Raji (cell line): ENCODE results near the gene PCBP4.

Experiments
- POLR2A ChIP-seq: IDR thresholded peaks from 2 replicates; pipeline ENCODE4 v1.6.1; 2011; ENCODE audit warnings: low read depth, low read length, control low read depth; ENCODE audit not compliant: insufficient read depth

Gene PCBP4

DNA sequence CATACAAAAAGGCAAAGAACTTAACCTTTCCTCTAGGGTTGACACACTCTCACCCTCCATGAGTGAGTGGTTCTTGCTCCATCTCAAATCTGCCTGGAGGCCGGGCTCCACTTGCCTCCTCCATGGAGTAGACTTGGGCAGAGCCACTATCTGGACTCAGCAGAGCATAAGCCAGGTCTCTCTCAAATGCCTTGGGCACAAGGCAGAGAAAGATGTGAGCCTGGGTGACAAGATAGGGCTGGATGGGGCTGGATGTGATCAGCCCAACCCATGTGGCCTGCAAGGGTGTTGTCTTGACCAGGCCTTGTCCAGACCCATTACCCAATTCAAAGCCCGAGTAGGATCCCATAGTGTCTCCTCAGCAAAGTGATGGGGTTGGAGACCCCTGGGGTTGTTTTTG, 32.6 kb upstream of the PCBP4 start:
- TF ChIP-seq POLR2A, result no peak

DNA sequence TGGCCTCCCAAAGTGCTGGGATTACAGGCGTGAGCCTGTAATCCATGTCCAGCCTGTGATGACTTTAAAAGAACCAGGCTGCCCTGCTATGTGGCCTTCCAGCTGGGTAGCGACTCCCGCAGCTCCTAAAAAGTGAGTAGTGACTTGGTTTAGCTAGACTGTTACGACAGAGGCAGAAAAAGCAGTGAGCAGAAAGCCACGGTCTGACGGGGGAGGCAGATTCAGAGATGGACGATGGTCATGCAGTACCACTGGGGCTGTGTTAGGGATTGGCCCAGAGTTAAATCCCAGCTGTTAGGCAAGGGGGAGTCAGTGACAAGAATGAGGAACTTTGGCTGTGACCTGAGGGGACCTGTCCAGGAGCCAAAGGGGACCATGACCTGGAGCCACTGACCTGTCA, 31.5 kb upstream of the PCBP4 start:
- no peak for TF ChIP-seq POLR2A

DNA sequence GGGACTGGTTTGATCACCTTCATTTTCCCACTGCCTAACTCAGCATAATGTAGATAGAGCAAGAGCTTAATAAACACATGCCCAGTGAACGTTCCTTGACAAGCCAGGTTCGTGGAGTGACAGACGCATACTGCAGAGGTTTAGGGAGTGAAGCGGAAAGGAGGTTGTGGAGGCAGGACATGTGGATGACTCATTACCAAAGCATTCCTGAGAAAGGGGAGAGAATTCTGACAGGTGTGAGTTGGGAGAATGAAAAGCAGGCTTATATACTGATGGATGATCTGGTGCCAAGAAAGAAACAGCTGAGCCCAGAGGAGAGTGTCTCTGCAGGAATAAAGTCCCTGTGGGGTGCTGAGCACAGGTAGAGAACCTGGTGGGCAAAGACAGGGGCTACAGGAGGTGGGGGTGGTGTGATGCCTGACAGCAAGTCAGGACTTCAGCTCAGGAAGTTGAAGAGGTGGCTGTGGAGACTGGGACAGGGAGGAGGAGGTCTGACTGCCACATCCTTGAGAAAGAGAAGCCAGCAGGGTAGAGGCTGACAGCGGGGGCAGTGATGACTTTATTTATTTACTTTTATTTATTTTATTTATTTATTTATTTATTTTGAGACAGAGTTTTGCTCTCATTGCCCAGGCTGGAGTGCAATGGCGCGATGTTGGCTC, 30.8 kb upstream of the PCBP4 start:
- TF ChIP-seq POLR2A, result no peak

DNA sequence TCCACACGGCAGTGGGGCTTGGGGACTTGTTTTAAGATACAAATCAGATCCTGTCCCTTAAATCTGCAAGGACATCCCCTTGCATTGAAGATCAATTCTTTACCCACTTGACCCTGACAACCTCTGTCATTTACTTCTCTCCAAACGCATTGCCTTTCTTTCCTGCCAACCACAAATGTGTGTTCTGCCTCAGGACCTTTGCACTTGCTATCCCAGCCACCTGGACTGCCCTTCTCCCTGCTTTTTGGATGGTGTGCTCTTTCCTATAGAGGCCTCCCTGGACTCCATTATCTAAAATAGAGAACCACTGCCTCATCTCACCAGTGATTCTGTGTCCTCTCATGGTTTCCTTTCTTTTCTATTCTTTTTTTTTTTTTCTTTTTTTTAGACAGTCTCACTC, 29.9 kb upstream of the PCBP4 start:
- no peak for TF ChIP-seq POLR2A

DNA sequence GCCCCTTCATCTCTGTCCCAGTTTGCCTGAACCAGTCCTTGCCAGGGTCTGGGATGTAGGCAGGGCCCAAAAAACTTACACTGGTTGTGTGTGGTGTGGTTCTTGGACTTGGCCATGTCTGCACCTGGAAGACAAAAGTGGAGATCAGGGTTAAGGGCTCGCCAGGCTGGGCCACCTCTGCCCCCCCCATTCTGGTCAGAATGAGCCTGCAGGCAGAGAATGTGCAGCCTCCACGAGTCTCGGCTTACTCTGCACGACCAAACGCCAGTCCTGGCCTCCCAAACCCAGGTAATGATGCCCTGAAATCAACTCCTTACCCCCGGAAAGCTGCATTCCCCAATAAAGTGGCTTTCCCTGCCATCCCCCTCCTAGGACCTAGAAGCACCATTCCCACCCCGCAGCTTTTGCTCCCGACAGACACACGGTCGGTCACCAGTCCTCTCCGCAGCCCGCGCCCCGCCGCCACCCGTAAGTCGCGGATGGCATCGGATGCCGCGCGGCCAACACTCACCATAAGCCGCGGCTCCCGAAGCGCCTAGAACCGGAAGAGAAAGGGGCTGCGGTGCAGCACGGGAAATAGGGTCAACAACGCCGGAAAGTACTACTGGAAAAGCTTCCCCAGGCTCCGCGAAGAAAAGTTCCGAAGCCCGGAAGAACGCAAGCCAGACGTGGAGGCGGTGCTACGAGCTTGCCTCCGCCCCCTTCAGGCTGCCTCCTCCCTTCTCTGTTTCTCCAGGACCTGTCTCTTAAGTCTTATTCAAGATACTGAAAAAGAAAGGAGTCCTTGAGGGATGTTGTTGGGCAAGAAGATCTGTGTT, 28.3 kb upstream of the PCBP4 start, which contains the start of gene RPL29:
Gene RPL29, minus strand, starts transcription at position 550 of the 818 bp plus-strand sequence. Its CDS starts 434 bp downstream, at position 116.
- peak; percentile 95 for TF ChIP-seq POLR2A

DNA sequence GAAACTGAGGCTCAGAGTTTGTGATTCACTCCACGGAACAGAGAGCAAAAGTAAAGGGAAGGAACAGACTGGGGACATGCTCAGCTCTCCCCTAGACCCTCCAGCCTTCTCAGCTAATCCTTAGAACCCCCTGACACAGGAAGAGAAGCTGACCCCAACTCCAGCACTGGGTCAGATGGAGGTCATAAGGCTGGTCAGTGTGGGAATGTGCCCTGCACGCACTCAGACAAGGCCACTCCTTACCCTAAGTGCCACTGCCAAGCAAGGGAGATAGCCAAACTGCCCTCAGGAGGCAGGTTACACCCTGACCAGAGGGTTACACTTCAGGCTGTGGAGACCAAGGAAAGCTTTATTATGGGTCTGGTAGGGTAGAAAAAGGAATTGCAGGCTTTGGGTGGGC, 27.3 kb upstream of the PCBP4 start:
- TF ChIP-seq POLR2A, result no peak

DNA sequence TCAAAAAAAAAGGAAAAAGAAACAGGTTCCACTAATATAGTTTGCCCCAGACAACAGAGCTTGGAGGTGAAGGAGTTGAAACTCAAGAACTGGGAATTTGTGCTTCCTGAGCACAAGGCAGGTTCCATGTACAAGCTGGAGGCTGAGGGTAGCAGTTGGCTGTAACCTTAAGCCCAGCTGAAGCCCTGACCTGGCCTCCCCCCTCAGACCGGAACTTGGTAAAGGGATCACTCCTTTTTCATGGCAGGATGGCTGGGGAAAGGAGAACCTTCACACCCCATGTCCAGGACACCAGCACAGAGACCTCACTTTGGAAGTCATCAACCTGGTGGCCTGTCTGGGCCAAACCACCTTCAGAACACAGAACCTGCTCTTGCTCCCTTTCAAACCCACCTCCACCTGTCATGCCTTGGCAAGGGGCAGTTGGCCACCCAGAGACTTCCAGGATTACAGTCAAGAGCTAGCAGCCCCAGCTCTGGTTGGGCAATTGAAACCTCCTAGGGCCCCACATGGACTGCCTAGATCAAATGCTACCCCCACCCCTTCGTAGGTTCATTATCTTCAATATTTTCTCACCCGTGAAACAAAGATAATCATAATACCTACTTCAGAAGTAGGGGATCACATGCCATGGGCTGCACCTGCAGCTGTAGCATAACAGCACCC, 24.9 kb upstream of the PCBP4 start:
- TF ChIP-seq POLR2A, result no peak; the same call in 1 of the 2 replicates

DNA sequence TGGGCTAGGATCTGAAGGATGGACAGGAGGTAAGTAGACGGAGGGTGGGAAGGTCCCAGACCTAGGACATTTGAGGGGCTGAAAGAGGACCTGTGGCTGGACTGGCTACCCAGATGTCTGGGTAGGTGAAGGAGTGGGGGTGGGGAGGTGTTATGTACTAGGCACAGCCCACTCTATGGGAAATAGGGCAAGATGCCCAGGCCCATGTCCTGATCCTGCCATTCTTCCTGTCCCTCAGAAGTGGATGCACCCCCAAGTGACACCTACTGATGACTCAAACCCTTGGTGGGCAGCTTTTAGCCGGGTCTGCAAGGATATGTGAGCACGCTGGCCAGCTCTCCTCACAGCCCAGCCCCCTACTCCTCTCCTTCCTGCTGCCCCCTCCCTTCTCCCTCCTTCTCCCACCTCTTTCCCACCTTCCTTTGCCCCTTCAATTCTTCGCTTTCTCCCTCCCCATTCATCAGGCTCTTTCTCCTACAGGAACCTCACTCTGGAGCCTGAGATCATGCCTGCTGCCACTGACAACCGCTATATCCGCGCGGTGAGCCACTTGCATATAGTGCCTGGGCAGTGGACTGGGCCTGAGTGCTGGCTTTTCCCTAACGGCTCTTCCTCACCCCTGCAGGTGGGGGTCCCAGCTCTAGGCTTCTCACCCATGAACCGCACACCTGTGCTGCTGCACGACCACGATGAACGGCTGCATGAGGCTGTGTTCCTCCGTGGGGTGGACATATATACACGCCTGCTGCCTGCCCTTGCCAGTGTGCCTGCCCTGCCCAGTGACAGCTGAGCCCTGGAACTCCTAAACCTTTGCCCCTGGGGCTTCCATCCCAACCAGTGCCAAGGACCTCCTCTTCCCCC, 21.3 kb upstream of the PCBP4 start:
- no peak for TF ChIP-seq POLR2A

DNA sequence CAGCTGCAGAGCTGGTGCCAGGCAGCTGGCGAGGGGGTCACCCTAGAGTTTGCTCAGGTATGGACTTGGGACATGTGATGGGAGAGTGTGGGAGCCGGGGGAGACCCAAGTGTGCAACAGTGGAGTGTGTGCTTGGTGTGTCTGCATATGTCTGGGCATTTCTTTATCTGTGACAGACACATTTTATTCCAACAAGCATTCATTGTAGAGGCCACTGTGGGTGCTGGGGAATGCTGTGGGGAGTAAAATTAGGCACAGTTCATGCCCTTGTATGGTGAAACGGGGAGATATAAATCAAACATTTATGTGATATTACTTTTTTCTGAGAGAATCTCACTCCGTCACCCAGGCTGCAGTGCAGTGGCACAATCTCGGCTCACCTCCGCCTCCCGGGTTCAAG, 20.3 kb upstream of the PCBP4 start:
- no peak for TF ChIP-seq POLR2A

DNA sequence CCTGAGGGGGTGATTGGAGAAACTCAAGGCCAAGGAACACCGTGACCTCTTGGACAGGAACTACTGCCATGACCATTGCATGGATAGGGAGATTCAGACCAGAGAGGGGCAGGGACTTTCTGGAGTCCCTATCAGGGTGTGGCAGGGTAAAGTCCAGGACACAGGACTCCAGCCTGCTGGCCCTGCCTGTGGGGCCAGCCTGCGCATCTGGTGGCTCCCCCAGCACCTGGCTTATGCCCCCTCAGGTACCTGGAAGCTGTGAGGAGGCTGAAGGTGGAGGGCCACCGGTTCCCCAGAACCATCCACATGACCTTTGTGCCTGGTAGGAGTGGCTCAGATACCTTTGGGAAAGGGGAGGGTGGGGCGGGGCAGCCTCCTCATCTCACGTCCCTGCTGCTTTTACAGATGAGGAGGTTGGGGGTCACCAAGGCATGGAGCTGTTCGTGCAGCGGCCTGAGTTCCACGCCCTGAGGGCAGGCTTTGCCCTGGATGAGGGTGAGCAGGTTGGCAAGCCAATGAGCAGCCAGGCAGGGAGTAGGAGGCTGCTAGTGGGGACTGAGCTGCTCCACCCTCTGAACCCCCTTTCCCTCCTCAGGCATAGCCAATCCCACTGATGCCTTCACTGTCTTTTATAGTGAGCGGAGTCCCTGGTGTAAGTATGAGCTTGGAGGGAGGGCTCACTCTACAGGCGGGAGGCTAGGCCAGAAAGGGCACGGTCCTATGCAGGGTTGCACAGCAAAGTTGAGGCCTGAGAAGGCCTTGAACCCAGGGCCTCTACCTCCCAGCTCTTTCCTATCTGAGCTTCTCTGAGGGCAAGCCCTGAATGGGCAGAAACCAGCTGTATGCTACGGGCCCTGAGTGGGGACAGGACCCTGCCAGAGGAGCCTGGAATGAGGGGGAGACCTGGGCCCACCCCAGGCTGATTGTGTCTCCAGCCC, 19.0 kb upstream of the PCBP4 start:
- 0 out of 2 replicates have a peak, but pooled peaks have one; percentile 7 for TF ChIP-seq POLR2A

DNA sequence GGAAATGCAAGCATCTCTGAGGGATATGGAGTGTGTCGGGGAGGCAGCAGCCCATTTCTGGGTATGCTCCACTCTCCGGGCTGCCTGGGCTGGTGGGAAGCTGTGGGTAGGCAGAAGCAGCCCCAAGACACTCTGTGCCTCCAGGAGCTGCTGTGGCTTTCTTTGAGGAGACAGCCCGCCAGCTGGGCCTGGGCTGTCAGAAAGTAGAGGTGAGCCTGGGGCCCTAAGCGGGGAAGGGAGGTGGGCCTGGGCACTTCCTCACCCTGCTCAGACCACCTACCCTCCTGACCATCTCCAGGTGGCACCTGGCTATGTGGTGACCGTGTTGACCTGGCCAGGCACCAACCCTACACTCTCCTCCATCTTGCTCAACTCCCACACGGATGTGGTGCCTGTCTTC, 17.8 kb upstream of the PCBP4 start:
- TF ChIP-seq POLR2A, result no peak

DNA sequence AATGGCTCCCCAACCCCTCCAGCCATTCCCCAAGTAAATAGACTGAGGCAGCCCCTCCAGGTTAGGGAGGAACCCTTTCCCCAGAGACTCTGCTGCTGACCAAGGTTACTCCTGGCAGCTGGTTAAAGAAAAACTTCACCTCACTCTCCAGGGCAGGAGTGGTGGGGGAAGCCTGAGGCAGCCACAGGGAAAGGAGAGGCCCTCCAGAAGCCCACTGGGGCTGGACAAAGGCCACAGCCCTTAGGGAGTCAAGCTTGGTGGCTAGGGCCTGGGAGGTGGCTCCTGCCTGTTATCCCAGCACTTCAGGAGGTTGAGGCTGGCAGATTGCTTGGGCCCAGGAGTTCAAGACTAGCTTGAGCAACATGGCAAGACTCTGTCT, 17.0 kb upstream of the PCBP4 start:
- no peak for TF ChIP-seq POLR2A

DNA sequence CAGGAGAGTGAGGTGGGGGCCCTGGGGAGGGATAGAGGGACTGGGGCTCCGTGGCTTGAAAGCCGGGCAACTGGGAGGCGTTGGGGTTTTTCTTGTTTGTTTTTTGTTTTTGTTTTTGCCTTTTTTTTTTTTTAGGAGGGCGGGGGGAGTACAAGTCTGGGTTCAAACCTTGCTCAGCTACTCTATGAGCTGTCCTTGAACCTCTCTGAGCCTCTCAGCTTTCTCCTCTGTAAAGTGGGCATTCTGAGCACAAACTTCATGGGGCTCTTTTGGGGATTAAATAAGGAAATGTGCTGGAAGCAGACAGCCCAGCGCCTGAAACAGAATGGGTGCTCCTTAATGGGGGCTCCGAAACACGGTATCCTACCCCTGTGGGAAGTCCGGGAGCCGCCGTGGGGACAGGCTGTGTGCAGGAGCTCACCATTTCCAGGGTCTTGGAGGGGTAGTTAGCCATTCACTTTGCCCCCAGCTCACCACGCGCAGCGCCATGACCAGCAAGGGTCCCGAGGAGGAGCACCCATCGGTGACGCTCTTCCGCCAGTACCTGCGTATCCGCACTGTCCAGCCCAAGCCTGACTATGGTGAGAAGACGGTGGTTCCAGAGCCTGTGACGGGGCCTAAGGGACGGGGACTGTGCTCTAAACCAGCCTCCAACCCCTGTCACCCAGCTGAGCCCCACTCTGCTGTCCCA, 16.5 kb upstream of the PCBP4 start:
- no peak for TF ChIP-seq POLR2A

DNA sequence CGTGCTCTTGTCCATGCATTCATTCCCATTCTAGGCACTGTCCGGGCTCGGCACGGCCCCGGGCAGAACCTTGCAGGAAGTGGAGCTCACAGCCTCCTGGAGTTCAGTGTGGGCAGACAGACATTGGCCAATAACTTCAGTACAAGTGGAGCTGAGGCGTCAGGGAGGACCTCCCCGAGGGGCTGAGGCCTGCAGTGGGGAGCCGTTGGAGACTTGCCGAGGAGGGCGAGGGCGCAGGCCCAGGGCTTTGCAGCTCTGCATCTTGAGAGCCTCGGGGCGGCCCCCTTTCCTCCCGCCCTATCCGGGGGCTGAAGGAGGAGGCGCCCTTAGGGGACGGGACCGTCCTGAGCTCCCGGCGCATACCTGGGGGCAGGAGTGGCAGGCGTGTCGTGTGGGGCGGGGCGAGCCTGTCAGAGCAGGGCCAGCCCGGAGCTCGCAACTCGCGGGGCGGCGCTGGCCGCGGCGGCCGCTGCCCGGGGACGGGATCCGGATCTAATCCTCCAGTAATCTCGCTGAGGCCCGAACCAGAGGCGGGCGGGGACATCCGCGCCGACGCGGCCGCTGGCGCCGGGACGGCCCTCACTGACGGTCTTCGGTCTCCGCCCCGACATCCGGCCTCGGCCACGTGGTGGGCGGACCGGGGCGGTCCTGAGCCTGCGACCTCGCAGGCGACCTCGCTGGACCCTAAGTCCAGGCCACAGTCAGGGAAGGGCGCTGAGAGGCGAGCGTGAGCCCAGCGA, 15.8 kb upstream of the PCBP4 start, which contains the start of gene ACY1:
Gene ACY1, plus strand, starts transcription at position 698 of the 740 bp plus-strand sequence. CDS start 530 bp downstream, outside the sequence.
- TF ChIP-seq POLR2A, result peak; percentile 74
